Astrocyte (in vitro differentiated cells and primary cell): Measurements from ENCODE around the gene SYTL4. TPM values are rescaled to one million over a fixed set of nuclear protein-coding genes. Genes with fewer than 3 reads are reported as not detected.

Source experiments
- DNase-seq: peaks from one replicate; pipeline ENCODE4 v3.0.0-alpha.2; 2010; ENCODE audit warnings: low read depth
- FAIRE-seq: peaks from 2 replicates; lab custom pipeline; 2011; peaks lifted over from hg19 to GRCh38; lab: Jason Lieb, UNC
- H2AFZ ChIP-seq: 2 replicates; pipeline ENCODE4 v1.6.0; 2012; ENCODE audit warnings: low read depth, low read length, inconsistent platforms
- H3K27ac ChIP-seq: 2 replicates; pipeline ENCODE4 v1.5.1; 2011; ENCODE audit warnings: low read depth, low read length, inconsistent platforms
- H3K27me3 ChIP-seq: 2 replicates; pipeline ENCODE4 v1.6.0; 2011; ENCODE audit warnings: low read length, inconsistent platforms; ENCODE audit not compliant: insufficient read depth
- H3K36me3 ChIP-seq: 2 replicates; pipeline ENCODE4 v1.5.1; 2011; ENCODE audit warnings: low read length, inconsistent platforms; ENCODE audit not compliant: insufficient read depth
- H3K4me1 ChIP-seq: 2 replicates; pipeline ENCODE4 v1.5.1; 2011; ENCODE audit warnings: low read length, inconsistent platforms; ENCODE audit not compliant: insufficient read depth
- H3K4me2 ChIP-seq: 2 replicates; pipeline ENCODE4 v1.6.0; 2012; ENCODE audit warnings: low read length, inconsistent platforms
- H3K4me3 ChIP-seq: 2 replicates; pipeline ENCODE4 v1.5.1; 2011; ENCODE audit warnings: low read depth, mild to moderate bottlenecking, low read length, inconsistent platforms; ENCODE audit not compliant: insufficient read depth
- H3K79me2 ChIP-seq: 2 replicates; pipeline ENCODE4 v1.6.0; 2012; ENCODE audit warnings: mild to moderate bottlenecking, low read length, inconsistent platforms; ENCODE audit not compliant: insufficient read depth
- H3K9ac ChIP-seq: 2 replicates; pipeline ENCODE4 v1.6.0; 2012; ENCODE audit warnings: mild to moderate bottlenecking, low read length, inconsistent platforms
- H3K9me3 ChIP-seq: 2 replicates; pipeline ENCODE4 v1.5.1; 2012; ENCODE audit warnings: low read depth, mild to moderate bottlenecking, low read length, inconsistent platforms; ENCODE audit not compliant: insufficient read depth
- H4K20me1 ChIP-seq: 2 replicates; pipeline ENCODE4 v1.6.0; 2012; ENCODE audit warnings: low read length, inconsistent platforms; ENCODE audit not compliant: insufficient read depth
- H3K27ac Mint-ChIP-seq: one replicate; pipeline ENCODE4 v1.8.0; 2021; ENCODE audit warnings: mild to moderate bottlenecking, mixed read lengths; ENCODE audit not compliant: unreplicated experiment
- H3K27me3 Mint-ChIP-seq: one replicate; pipeline ENCODE4 v1.8.0; 2021; ENCODE audit warnings: low read depth, mixed read lengths; ENCODE audit not compliant: unreplicated experiment
- H3K36me3 Mint-ChIP-seq: one replicate; pipeline ENCODE4 v1.8.0; 2021; ENCODE audit warnings: low read depth, mixed read lengths; ENCODE audit not compliant: unreplicated experiment
- H3K4me1 Mint-ChIP-seq: one replicate; pipeline ENCODE4 v1.8.0; 2021; ENCODE audit warnings: low read depth, mixed read lengths; ENCODE audit not compliant: unreplicated experiment
- H3K4me3 Mint-ChIP-seq: one replicate; pipeline ENCODE4 v1.8.0; 2021; ENCODE audit warnings: mild to moderate bottlenecking, moderate library complexity, mixed read lengths; ENCODE audit not compliant: unreplicated experiment
- H3K9me3 Mint-ChIP-seq: one replicate; pipeline ENCODE4 v1.8.0; 2021; ENCODE audit warnings: mild to moderate bottlenecking, mixed read lengths; ENCODE audit not compliant: unreplicated experiment
- EZH2 ChIP-seq: IDR thresholded peaks from 2 replicates; pipeline ENCODE4 v1.6.1; 2012; ENCODE audit warnings: mild to moderate bottlenecking, low read length, inconsistent platforms; ENCODE audit not compliant: insufficient read depth
- total RNA-seq: library from RNA; stranded (reverse); gene quantifications from 2 replicates; pipeline ENCODE4 v1.2.1, GENCODE V29; 2021
- TF ChIP-seq, protein P1 (sequence below): IDR thresholded peaks from 2 replicates; pipeline ENCODE4 v1.5.1; 2011; ENCODE audit warnings: low read depth, mild to moderate bottlenecking, inconsistent platforms, low read length, moderate library complexity; ENCODE audit not compliant: insufficient read depth

The SYTL4 gene
- total RNA-seq, 1 donor from 2014 or later, result 3.3 TPM

GRCh38 chrX:100635989-100636320, 96.0 kb downstream of the SYTL4 start:
- H3K4me1 ChIP-seq, result no peaks in the 10 kb centered on the region
- Mint-ChIP-seq H3K27me3 (no peaks in the 10 kb centered on the region), H3K27ac (peak overlapping the region; percentile 93), H3K36me3 (no peaks in the 10 kb centered on the region), H3K4me1 (peaks cover 1% of the 10 kb centered on the region), H3K9me3 (no peaks in the 10 kb centered on the region), H3K4me3 (peak overlapping the region; percentile 94)
- H3K9me3 ChIP-seq, result no peaks in the 10 kb centered on the region
- peak overlapping the region; percentile 93 for H3K9ac ChIP-seq
- FAIRE-seq (peak; percentile 80), DNase-seq (no peak)
- H2AFZ ChIP-seq, result peak overlapping the region; percentile 85
- TF ChIP-seq, protein P1, sequence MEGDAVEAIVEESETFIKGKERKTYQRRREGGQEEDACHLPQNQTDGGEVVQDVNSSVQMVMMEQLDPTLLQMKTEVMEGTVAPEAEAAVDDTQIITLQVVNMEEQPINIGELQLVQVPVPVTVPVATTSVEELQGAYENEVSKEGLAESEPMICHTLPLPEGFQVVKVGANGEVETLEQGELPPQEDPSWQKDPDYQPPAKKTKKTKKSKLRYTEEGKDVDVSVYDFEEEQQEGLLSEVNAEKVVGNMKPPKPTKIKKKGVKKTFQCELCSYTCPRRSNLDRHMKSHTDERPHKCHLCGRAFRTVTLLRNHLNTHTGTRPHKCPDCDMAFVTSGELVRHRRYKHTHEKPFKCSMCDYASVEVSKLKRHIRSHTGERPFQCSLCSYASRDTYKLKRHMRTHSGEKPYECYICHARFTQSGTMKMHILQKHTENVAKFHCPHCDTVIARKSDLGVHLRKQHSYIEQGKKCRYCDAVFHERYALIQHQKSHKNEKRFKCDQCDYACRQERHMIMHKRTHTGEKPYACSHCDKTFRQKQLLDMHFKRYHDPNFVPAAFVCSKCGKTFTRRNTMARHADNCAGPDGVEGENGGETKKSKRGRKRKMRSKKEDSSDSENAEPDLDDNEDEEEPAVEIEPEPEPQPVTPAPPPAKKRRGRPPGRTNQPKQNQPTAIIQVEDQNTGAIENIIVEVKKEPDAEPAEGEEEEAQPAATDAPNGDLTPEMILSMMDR, result no peak
- TF ChIP-seq EZH2, result no peak
- H3K4me2 ChIP-seq, result peak overlapping the region; percentile 94
- peak overlapping the region; percentile 53 for H3K27ac ChIP-seq
- no peaks in the 10 kb centered on the region for H3K27me3 ChIP-seq
- peak overlapping the region; percentile 80 for H3K4me3 ChIP-seq
- H3K79me2 ChIP-seq, result peaks cover 4% of the 10 kb centered on the region
- H4K20me1 ChIP-seq, result no peaks in the 10 kb centered on the region
- peaks cover 7% of the 10 kb centered on the region for H3K36me3 ChIP-seq

- Histone ChIP-seq H2AFZ (no peak overlapping the region), H3K4me1 (no peaks in the 10 kb centered on the region), H3K4me3 (no peak overlapping the region), H3K9ac (peak overlapping the region; percentile 93), H3K27ac (no peak overlapping the region), H4K20me1 (no peaks in the 10 kb centered on the region), H3K36me3 (peaks cover 7% of the 10 kb centered on the region), H3K4me2 (peak overlapping the region; percentile 94), H3K9me3 (no peaks in the 10 kb centered on the region), H3K79me2 (peaks cover 4% of the 10 kb centered on the region), H3K27me3 (no peaks in the 10 kb centered on the region)
- peak; percentile 54 for FAIRE-seq
- Mint-ChIP-seq H3K27ac (no peak overlapping the region), H3K4me1 (peaks cover 1% of the 10 kb centered on the region), H3K36me3 (no peaks in the 10 kb centered on the region), H3K9me3 (no peaks in the 10 kb centered on the region), H3K27me3 (no peaks in the 10 kb centered on the region), H3K4me3 (peak overlapping the region; percentile 94)
- DNase-seq, result no peak
- no peak for TF ChIP-seq EZH2
- TF ChIP-seq, protein P1, result no peak
Measured at GRCh38 chrX:100635040-100635439, 96.9 kb downstream of the SYTL4 start.

GRCh38 chrX:100625985-100626491, 105.9 kb downstream of the SYTL4 start:
- no peak overlapping the region for H3K27ac ChIP-seq
- no peaks in the 10 kb centered on the region for H3K9me3 ChIP-seq
- no peaks in the 10 kb centered on the region for H3K36me3 ChIP-seq
- H3K9ac ChIP-seq, result no peak overlapping the region
- H2AFZ ChIP-seq, result no peak overlapping the region
- no peak overlapping the region for H3K4me3 ChIP-seq
- Mint-ChIP-seq H3K4me3 (no peak overlapping the region), H3K27ac (no peak overlapping the region), H3K4me1 (peaks cover 6% of the 10 kb centered on the region), H3K27me3 (no peaks in the 10 kb centered on the region), H3K36me3 (no peaks in the 10 kb centered on the region), H3K9me3 (peaks cover 1% of the 10 kb centered on the region)
- no peaks in the 10 kb centered on the region for H3K79me2 ChIP-seq
- DNase-seq, result peak; percentile 39
- TF ChIP-seq, protein P1, result no peak
- no peak for TF ChIP-seq EZH2
- no peak overlapping the region for H3K4me2 ChIP-seq
- H3K4me1 ChIP-seq, result no peaks in the 10 kb centered on the region
- FAIRE-seq, result peak; percentile 96
- H3K27me3 ChIP-seq, result no peaks in the 10 kb centered on the region
- no peaks in the 10 kb centered on the region for H4K20me1 ChIP-seq
